SH-SY5Y (cell line): Measurements from ENCODE around the gene ATG10.

Experiments
- GATA2 ChIP-seq: IDR thresholded peaks from 2 replicates; pipeline ENCODE4 v1.6.1; 2011; ENCODE audit warnings: mild to moderate bottlenecking, low read depth, low read length
- GATA3 ChIP-seq: IDR thresholded peaks from 2 replicates; pipeline ENCODE4 v1.6.1; 2011; ENCODE audit warnings: low read depth, mild to moderate bottlenecking, low read length, moderate library complexity

DNA sequence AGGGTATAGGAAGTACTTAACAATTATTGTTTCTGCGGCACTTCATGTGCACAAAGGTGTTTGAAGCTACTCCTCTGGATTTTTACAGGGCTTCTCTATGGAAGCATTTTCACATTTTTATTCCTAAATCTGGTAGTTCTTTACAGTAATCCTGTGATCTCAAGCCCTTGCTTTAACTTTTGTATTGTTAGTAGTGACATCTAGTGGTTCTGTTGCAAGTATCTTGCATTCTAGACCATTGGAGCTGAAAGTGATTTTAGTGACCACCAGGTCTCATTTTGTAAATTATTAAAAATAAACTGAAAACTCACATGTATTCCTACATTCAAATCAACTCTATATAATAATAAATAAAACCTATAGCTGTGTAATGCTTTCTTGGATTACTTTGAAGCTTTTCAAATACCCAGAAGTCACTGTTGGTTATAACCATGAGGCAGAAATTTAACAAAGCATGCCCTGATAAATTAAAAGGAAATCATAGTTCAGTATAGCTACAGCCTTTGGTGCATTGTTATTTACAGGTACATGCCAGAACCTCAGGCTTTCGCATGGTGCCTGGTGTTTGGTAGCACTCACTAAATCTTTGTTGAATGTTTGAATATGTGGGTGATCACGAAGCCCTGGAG, 287.5 kb downstream of the ATG10 start:
- TF ChIP-seq GATA2: no peak
- TF ChIP-seq GATA3: no peak
